Measurements from ENCODE around the gene UTP25. TPM values are rescaled to one million over a fixed set of nuclear protein-coding genes. Genes with fewer than 3 reads are reported as not detected.
"Not testable (repeated sequence)": the region's sequence is repeated elsewhere in the genome, so short reads cannot be mapped to it uniquely, and the experiment has no call there.

Gene UTP25
- total RNA-seq, 1 experiment from 2014 or later: 15.3 TPM

DNA sequence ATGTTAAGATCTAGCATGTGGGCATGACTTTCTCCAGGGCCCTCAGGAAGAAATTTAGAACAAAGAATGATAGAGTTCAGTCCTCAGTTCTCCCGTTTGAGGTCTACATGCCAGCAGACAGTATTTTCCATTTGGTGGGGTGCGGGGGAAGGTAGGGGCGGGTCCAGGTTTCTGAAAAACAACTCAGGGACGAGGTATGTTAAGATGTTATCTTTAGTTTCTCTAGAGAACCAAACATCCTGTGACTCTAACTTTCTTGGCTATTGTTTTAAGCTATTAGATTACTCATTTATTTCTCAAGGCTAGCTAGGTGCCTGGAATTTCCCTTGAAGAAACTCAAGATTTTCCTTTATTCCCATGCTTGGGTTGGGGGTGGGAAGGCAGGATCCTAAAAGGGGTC lies 67.9 kb downstream of the UTP25 start:
- DNase-seq (ENCODE audit: low read depth): peak; percentile 86

DNA sequence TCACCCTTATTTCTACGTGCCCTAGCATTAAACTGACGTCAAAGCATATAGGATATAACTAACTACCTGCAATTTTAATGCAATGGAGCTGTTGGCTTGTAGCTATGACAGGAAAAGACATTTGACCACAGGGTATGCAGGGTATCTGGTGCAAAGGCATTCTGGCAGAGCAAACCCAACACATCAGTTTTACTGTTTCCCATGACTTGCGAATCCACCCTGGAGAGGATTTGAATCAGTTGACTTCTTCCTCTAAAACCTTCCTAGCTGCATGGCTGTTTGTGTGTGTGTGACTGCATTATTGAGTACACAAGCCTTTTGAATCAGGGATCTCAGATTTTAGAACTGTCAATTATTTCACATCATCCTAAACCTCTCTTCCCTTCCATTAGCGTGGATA lies 68.6 kb downstream of the UTP25 start:
- peak; percentile 88 for DNase-seq (ENCODE audit: low read depth)

- DNase-seq (ENCODE audit: low read depth): not testable (repeated sequence)
Observed at GRCh38 chr1:209898271-209898670, 70.5 kb downstream of the UTP25 start.

DNA sequence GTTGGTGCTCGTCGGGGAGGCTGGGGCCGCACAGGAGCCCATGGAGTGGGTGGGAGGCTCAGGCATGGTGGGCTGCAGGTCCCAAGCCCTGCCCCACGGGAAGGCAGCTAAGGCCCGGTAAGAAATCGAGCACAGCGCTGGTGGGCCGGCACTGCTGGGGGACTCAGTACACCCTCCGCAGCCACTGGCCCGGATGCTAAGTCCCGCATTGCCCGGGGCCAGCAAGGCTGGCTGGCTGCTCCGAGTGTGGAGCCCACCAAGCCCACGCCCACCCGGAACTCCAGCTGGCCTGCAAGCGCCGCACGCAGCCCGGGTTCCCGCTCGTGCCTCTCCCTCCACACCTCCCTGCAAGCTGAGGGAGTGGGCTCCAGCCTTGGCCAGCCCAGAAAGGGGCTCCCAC lies 71.1 kb downstream of the UTP25 start:
- not testable (repeated sequence) for DNase-seq (ENCODE audit: low read depth)

DNA sequence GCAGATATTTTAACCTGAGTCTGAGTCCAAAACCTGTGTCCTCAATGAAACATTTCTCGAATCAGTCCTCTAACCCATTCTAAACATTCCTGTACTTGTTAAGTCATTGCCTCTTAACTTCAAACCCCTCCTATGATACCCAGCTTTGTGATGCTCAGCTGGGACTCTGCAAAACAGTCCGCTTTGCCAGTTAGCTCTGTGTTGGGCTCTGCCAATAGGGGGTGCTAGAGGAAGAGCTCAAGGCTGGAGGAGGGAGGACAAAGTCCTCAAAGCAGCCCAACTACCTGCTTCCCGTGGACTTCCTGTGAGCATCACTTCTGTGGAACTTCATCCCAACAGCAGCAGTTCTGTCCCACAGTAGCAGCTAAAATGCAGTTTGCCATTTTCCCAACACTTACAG lies 72.2 kb downstream of the UTP25 start:
- DNase-seq (ENCODE audit: low read depth): peak; percentile 55

- peak; percentile 92 for DNase-seq (ENCODE audit: low read depth)
Observed at GRCh38 chr1:209900734-209901133, 73.0 kb downstream of the UTP25 start.

DNA sequence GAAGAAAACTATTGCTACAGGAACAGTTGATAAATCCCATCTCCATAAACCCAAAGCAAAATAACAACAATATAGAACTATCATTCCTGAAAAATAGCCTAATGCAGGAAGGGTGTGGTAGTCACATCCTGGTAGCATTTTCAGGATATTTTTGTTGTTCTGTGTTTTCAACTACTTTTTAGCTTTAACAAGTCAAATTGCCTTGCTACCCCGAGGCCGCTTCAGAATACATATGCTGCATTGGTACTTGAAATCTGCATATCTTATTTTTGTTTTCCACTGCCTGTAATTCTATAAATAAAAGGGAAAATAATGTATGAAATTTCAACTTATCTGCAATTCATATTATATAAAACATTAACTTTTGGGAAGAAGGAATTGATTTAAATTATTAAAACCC lies 73.4 kb downstream of the UTP25 start:
- no peak for DNase-seq (ENCODE audit: low read depth)

DNA sequence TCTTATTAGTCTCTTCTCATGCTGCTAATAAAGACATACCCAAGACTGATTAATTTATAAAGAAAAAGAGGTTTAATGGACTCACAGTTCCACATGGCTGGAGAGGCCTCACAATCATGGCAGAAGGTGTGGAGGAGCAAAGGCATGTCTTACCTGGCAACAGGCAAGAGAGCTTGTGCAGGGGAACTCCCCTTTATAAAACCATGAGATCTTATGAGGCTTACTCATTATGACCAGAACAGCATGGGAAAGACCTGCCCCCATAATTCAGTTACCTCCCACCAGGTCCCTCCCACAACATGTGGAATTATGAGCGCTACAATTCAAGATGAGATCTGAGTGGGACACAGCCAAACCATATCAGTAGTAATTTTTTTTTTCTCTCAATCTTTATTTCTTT lies 77.0 kb downstream of the UTP25 start:
- DNase-seq (ENCODE audit: low read depth): not testable (repeated sequence)

Other genes starting within 250 kb of the UTP25 start
- gene CAMK1G, start 244.3 kb upstream of the UTP25 start, total RNA-seq (2014; rRNA removed; shearing (Covaris generic)): not detected in 2 replicates
- gene LAMB3, start 175.5 kb upstream of the UTP25 start, total RNA-seq (2014; rRNA removed; shearing (Covaris generic)): 5.7 and 7.8 TPM in 2 replicates
- 5.7 TPM in 1 of 2 replicates, not detected in the other for gene G0S2, start 152.6 kb upstream of the UTP25 start, total RNA-seq (2014; rRNA removed; shearing (Covaris generic))
- gene HSD11B1, start 123.1 kb upstream of the UTP25 start, total RNA-seq (2014; rRNA removed; shearing (Covaris generic)): not detected in 2 replicates
- gene TRAF3IP3, start 71.9 kb upstream of the UTP25 start, total RNA-seq (2014; rRNA removed; shearing (Covaris generic)): not detected in 2 replicates
- gene C1orf74, start 43.4 kb upstream of the UTP25 start, total RNA-seq (2014; rRNA removed; shearing (Covaris generic)): 3.4 and 3.5 TPM in 2 replicates
- not detected in 2 replicates for gene IRF6, start 21.8 kb upstream of the UTP25 start, total RNA-seq (2014; rRNA removed; shearing (Covaris generic))
- 6.0 and 8.0 TPM in 2 replicates for gene SYT14, start 110.2 kb downstream of the UTP25 start, total RNA-seq (2014; rRNA removed; shearing (Covaris generic))